Smooth muscle cell (in vitro differentiated cells): ENCODE measurements around the gene ETV3. TPM values are rescaled to one million over a fixed set of nuclear protein-coding genes. Genes with fewer than 3 reads are reported as not detected.
A peak's percentile ranks its signal among the peaks of the same experiment; 100 is the strongest.

Experiments used
- DNase-seq: peaks from one replicate; lab custom pipeline; 2025; ENCODE audit not compliant: unreplicated experiment; lab: John Stamatoyannopoulos, UW
- H2AFZ ChIP-seq: fragments of 200-600 bp; sonication (generic); 2 replicates; pipeline ENCODE4 v1.6.0; 2016; ENCODE audit warnings: antibody characterized with exemption, low read depth, mild to moderate bottlenecking
- H3F3A ChIP-seq: fragments of 200-600 bp; sonication (generic); 2 replicates; pipeline ENCODE4 v1.6.0; 2017; ENCODE audit warnings: antibody characterized with exemption, low read depth
- H3K27ac ChIP-seq: fragments of 200-600 bp; sonication (generic); 2 replicates; pipeline ENCODE4 v1.5.1; 2016; ENCODE audit warnings: low read depth, mild to moderate bottlenecking
- H3K27me3 ChIP-seq: fragments of 200-600 bp; sonication (generic); 2 replicates; pipeline ENCODE4 v1.6.1; 2016; ENCODE audit warnings: low read depth, mild to moderate bottlenecking
- H3K36me3 ChIP-seq: fragments of 200-600 bp; sonication (generic); 2 replicates; pipeline ENCODE4 v1.5.1; 2016; ENCODE audit warnings: low read depth
- H3K4me1 ChIP-seq: fragments of 200-600 bp; sonication (generic); 2 replicates; pipeline ENCODE4 v1.5.1; 2016; ENCODE audit warnings: low read depth
- H3K4me2 ChIP-seq: fragments of 200-600 bp; sonication (generic); 2 replicates; pipeline ENCODE4 v1.6.0; 2016; ENCODE audit warnings: mild to moderate bottlenecking
- H3K4me3 ChIP-seq: fragments of 200-600 bp; sonication (generic); 2 replicates; pipeline ENCODE4 v1.5.1; 2016; ENCODE audit warnings: mild to moderate bottlenecking
- H3K79me2 ChIP-seq: fragments of 200-600 bp; sonication (generic); 2 replicates; pipeline ENCODE4 v1.6.0; 2016; ENCODE audit warnings: low read depth, mild to moderate bottlenecking
- H3K9ac ChIP-seq: fragments of 200-600 bp; sonication (generic); 2 replicates; pipeline ENCODE4 v1.6.0; 2016; ENCODE audit warnings: low read depth
- H3K9me3 ChIP-seq: fragments of 200-600 bp; sonication (generic); replicated peaks from 2 replicates; pipeline ENCODE4 v1.5.1; 2016; ENCODE audit warnings: low read depth
- H4K20me1 ChIP-seq: fragments of 200-600 bp; sonication (generic); 2 replicates; pipeline ENCODE4 v1.6.0; 2016; ENCODE audit warnings: low read depth
- WGBS: methylation state at CpG from one replicate; pipeline ENCODE4 v1.1.7; 2016; ENCODE audit warnings: low lambda C conversion rate; 5-methylcytosine and 5-hydroxymethylcytosine counted together
- polyA plus RNA-seq: library from polyadenylated mRNA; unstranded; fragments of >200 nt; fragmentation: Nextera tagmentation; extraction: Ambion mirVana; gene quantifications from 2 replicates; pipeline ENCODE4 v1.2.1, GENCODE V29; 2016
- total RNA-seq: library from RNA; depleted of rRNA; stranded (reverse); fragments of >200 nt; gene quantifications from 2 replicates; pipeline ENCODE4 v1.2.3, GENCODE V29; 2014
- TF ChIP-seq, protein P1 (sequence below): fragments of 200-600 bp; sonication (generic); IDR thresholded peaks from 2 replicates; pipeline ENCODE4 v1.5.1; 2017; ENCODE audit warnings: borderline replicate concordance, mild to moderate bottlenecking, antibody characterized with exemption; ENCODE audit not compliant: insufficient read depth, poor library complexity, severe bottlenecking

The ETV3 gene
- total and polyA plus RNA-seq, 2 experiments from 2014 or later, result 11.4 to 33.2 TPM

DNA sequence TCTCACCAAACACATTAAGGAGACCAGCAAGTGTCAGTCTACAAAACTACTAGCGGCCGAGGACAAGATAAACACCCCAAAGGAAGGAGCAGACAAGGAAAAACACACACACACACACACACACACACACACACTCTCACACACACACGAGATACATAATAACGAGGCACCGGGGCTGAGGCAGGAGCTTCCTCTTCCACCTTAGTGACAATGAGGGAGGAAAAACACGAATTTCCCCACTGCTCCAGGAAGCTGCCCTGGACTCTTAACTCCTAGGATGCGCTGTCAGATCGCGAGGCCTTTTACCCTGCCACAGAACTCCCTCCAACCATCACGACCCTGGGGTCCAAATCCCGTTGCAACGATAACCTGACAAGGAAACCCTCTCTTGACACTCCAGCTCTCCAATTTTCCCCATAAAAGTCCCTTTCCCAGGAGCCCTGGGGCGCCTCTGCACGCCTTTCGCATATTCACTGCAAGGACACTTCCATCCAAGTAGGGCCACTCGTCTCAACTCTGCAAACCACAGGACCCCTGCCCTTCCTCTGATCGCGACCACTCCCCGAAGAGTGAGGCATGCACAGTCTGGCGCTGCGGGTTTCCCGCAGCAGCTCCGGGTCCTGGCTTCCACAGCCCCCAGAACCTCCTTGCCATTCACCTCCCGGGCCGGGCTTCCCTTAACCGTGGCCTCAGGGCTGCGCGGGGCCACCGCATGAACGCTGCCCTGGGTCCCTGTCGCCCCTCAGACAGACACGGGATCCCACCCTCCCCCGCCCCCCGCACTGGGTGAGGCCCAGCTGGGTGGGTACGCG, 581 bp downstream of the ETV3 start:
- H3K79me2 ChIP-seq, result peaks cover 45% of the 10 kb centered on the region
- WGBS, result under 1% methylated on average over 33 of the region's 36 CpGs
- TF ChIP-seq, protein P1, sequence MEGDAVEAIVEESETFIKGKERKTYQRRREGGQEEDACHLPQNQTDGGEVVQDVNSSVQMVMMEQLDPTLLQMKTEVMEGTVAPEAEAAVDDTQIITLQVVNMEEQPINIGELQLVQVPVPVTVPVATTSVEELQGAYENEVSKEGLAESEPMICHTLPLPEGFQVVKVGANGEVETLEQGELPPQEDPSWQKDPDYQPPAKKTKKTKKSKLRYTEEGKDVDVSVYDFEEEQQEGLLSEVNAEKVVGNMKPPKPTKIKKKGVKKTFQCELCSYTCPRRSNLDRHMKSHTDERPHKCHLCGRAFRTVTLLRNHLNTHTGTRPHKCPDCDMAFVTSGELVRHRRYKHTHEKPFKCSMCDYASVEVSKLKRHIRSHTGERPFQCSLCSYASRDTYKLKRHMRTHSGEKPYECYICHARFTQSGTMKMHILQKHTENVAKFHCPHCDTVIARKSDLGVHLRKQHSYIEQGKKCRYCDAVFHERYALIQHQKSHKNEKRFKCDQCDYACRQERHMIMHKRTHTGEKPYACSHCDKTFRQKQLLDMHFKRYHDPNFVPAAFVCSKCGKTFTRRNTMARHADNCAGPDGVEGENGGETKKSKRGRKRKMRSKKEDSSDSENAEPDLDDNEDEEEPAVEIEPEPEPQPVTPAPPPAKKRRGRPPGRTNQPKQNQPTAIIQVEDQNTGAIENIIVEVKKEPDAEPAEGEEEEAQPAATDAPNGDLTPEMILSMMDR, result no peak

DNA sequence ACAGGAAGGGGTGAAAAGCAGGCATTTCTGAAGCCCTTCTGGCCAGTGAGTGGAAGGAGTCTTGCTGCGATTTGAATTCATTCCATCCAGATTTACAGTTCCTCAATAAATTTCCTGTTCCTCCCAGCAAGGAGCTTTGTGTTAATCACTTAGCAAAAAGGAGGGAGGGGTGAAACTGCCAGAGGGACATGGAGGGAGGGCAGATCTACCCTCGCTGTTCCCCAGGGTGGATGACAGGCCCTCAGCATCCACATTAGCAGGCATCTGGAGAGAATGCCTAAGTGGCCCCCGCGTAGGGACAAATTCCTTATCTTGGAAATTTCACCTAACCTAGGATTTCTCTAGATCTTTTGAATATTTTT, 1.2 kb downstream of the ETV3 start:
- 4% methylated on average over 4 of the region's 4 CpGs for WGBS
- H3K4me3 ChIP-seq, result peak overlapping the region; percentile 100
- H3F3A ChIP-seq, result peaks cover 52% of the 10 kb centered on the region
- peaks cover 21% of the 10 kb centered on the region for H3K4me1 ChIP-seq
- peaks cover 59% of the 10 kb centered on the region for H4K20me1 ChIP-seq
- H3K27me3 ChIP-seq, result no peaks in the 10 kb centered on the region
- peaks cover 12% of the 10 kb centered on the region for H3K36me3 ChIP-seq
- DNase-seq, result no peak
- H3K9me3 ChIP-seq, result no peaks in the 10 kb centered on the region
- H2AFZ ChIP-seq, result no peak overlapping the region
- H3K4me2 ChIP-seq, result peak overlapping the region; percentile 91
- peaks cover 45% of the 10 kb centered on the region for H3K79me2 ChIP-seq
- peak overlapping the region; percentile 99 for H3K9ac ChIP-seq
- TF ChIP-seq, protein P1, result no peak
- H3K27ac ChIP-seq, result peak overlapping the region; percentile 99

More for the DNA sequence above, 581 bp downstream of the ETV3 start:
- peak overlapping the region; percentile 99 for H3K9ac ChIP-seq
- H3K36me3 ChIP-seq, result peaks cover 12% of the 10 kb centered on the region
- peak overlapping the region; percentile 91 for H3K4me2 ChIP-seq
- peaks cover 21% of the 10 kb centered on the region for H3K4me1 ChIP-seq
- H3F3A ChIP-seq, result peaks cover 52% of the 10 kb centered on the region
- H2AFZ ChIP-seq, result no peak overlapping the region
- peak overlapping the region; percentile 100 for H3K4me3 ChIP-seq
- DNase-seq, result no peak
- H3K9me3 ChIP-seq, result no peaks in the 10 kb centered on the region
- peak overlapping the region; percentile 99 for H3K27ac ChIP-seq
- no peaks in the 10 kb centered on the region for H3K27me3 ChIP-seq
- H4K20me1 ChIP-seq, result peaks cover 53% of the 10 kb centered on the region

DNA sequence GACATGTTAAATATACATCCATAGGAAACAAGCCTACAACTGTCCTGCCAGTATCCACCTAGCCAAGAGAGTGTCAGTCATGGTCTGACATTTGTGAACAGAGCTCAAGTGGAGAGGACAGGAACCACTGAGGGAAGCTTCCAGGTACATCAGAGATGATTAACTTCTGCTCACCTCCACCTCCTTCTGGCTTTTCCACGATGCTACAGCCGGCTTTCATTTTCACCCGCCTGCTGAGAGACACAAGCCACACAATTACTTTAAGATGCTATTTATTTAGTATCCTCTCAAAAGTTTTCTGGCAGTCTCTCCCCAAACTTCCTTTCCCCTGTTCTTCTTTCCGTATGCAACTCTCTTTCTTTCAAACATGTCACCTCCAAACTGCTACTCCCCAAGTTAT, 2.1 kb downstream of the ETV3 start:
- Histone ChIP-seq H3K79me2 (peaks cover 45% of the 10 kb centered on the region), H3K9ac (peak overlapping the region; percentile 99), H3F3A (peaks cover 53% of the 10 kb centered on the region), H3K4me3 (peak overlapping the region; percentile 100), H3K36me3 (peaks cover 19% of the 10 kb centered on the region), H3K27ac (peak overlapping the region; percentile 99), H2AFZ (no peak overlapping the region), H3K9me3 (no peaks in the 10 kb centered on the region), H3K4me2 (peak overlapping the region; percentile 91), H3K27me3 (no peaks in the 10 kb centered on the region), H4K20me1 (peaks cover 68% of the 10 kb centered on the region), H3K4me1 (peaks cover 21% of the 10 kb centered on the region)
- no peak for DNase-seq
- WGBS, result 54% methylated on average over 4 of the region's 4 CpGs
- TF ChIP-seq, protein P1, result peak; percentile 6
